Measurements from ENCODE around the gene EI24.
"Not testable (repeated sequence)": the region's sequence is repeated elsewhere in the genome, so short reads cannot be mapped to it uniquely, and the experiment has no call there.

Gene EI24

DNA sequence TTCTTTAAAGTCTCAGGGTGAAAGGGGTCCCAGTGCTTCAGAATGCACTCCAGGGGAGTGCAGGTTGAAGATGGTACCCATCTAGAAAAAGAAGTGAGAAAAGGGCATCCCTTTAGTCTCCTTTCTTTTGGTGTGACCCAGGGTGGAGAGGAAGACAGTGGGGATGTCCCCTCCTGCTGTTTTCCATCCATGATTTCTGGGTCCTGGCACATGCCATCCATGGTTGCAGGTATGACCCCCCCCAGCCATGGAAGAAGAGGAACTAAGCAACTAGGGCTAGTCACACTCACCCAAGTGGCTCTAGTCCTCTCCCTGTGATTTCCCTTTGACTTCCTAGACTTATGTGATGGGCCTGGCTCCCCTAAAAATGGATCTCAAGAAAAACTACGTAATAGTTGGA, 15.9 kb upstream of the EI24 start:
- Histone ChIP-seq H3K4me3 (ENCODE audit: extremely low read depth, insufficient read depth, low read length, poor library complexity, severe bottlenecking) (no peak overlapping the region), H3K4me1 (ENCODE audit: control insufficient read depth, insufficient read depth, low read length, poor library complexity, severe bottlenecking) (no peaks in the 10 kb centered on the region), H3K27ac (ENCODE audit: low read depth, low read length, severe bottlenecking) (no peak overlapping the region), H3K9me3 (ENCODE audit: control insufficient read depth, low read length) (peaks cover 30% of the 10 kb centered on the region), H3K36me3 (ENCODE audit: control insufficient read depth, insufficient read depth, low read length) (no peaks in the 10 kb centered on the region)
- 100% methylated on average over 1 of the region's 1 CpG; no CpG with 5 or more reads in 1 of the 2 experiments for WGBS, 2 experiments (ENCODE audit: insufficient coverage in 2 of 2)

DNA sequence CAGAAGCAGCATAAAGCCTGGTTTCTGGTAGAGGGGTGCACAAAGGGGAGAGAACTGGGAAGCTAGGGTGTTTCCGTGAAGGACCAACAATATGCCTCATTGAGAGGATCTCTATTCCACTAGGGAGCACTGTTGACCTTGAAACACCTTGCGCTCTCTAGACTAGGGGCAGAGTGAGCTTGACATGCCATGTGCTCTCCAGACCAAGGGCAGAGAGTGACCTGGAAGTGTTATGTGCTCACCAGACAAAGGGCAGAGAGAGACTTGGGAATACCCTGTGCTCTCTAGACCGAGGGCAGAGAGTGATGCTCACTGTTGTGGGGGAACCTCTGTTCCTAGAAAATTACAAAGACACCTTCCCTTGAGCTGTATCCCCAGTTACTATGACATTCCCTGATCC, 15.2 kb upstream of the EI24 start:
- 88 to 94% methylated on average over 2 to 3 of the region's 3 CpGs for WGBS, 2 experiments (ENCODE audit: insufficient coverage in 2 of 2)
- Histone ChIP-seq H3K9me3 (ENCODE audit: control insufficient read depth, low read length) (peaks cover 30% of the 10 kb centered on the region), H3K4me1 (ENCODE audit: control insufficient read depth, insufficient read depth, low read length, poor library complexity, severe bottlenecking) (no peaks in the 10 kb centered on the region), H3K27ac (ENCODE audit: low read depth, low read length, severe bottlenecking) (no peak overlapping the region), H3K36me3 (ENCODE audit: control insufficient read depth, insufficient read depth, low read length) (no peaks in the 10 kb centered on the region), H3K4me3 (ENCODE audit: extremely low read depth, insufficient read depth, low read length, poor library complexity, severe bottlenecking) (no peak overlapping the region)

DNA sequence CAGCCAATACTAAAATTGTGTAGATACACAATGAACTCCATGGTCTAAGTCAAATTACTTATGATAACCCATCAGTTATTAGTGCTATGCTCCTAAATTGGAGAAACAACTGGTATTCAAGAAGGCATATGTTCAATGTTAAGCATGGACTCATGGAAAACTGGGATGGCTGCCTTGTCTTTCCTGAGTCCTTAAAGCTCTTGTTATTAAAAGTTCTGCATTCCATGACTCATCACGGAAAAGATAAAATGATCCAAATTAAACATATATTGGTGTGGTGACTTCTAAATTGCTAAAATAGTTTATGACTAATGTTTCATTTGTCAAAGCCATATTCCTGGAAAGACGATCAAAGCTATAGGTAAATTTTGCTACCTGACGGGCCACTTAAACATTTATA, 9.4 kb upstream of the EI24 start:
- Histone ChIP-seq H3K9me3 (ENCODE audit: control insufficient read depth, low read length) (peaks cover 5% of the 10 kb centered on the region), H3K27ac (ENCODE audit: low read depth, low read length, severe bottlenecking) (no peak overlapping the region), H3K4me3 (ENCODE audit: extremely low read depth, insufficient read depth, low read length, poor library complexity, severe bottlenecking) (no peak overlapping the region), H3K36me3 (ENCODE audit: control insufficient read depth, insufficient read depth, low read length) (no peaks in the 10 kb centered on the region), H3K4me1 (ENCODE audit: control insufficient read depth, insufficient read depth, low read length, poor library complexity, severe bottlenecking) (no peaks in the 10 kb centered on the region)
- WGBS, 2 experiments (ENCODE audit: insufficient coverage in 2 of 2) = 80% methylated on average over 2 of the region's 3 CpGs; no CpG with 5 or more reads in 1 of the 2 experiments

DNA sequence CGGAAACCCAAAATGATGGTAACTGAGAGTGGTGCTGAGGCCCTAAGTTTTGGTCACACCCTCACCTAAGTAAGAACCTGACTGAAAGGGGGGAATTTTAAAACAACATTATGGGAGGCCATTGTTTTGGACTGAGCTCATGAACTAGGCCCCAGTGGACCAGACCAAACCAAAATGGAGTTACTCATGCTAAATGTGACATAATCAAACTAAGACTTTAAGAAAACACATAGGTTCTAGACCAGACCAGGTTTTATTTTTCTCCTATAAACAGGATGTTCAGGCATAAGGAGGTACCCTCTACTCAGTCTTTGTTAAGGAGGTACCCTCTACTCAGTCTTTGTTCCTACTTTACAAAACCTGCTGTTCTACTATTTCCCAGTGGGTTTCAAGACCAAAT, 7.4 kb upstream of the EI24 start:
- Histone ChIP-seq H3K4me3 (ENCODE audit: extremely low read depth, insufficient read depth, low read length, poor library complexity, severe bottlenecking) (no peak overlapping the region), H3K4me1 (ENCODE audit: control insufficient read depth, insufficient read depth, low read length, poor library complexity, severe bottlenecking) (no peaks in the 10 kb centered on the region), H3K36me3 (ENCODE audit: control insufficient read depth, insufficient read depth, low read length) (no peaks in the 10 kb centered on the region), H3K27ac (ENCODE audit: low read depth, low read length, severe bottlenecking) (no peak overlapping the region), H3K9me3 (ENCODE audit: control insufficient read depth, low read length) (no peaks in the 10 kb centered on the region)
- 100% methylated on average over 1 of the region's 1 CpG; no CpG with 5 or more reads in 1 of the 2 experiments for WGBS, 2 experiments (ENCODE audit: insufficient coverage in 2 of 2)

DNA sequence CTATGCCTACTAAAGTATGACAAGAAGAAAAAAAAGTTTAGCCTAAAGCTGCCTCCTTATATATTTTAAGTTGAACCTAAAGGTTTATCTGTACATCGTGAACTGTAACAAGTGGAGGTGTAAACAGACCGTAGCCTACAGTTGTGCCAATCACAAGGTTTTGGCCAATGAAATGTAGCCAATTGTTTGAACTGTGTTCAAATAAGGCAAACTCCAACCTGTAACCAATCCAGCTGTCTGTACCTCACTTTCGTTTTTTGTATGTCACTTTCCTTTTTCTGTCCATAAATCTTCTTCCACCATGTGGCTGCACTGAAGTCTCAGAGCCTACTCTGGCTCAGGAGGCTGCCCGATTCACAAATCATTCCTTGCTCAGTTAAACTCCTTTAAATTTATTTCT, 6.8 kb upstream of the EI24 start:
- 89 to 96% methylated on average over 4 of the region's 4 CpGs for WGBS, 2 experiments (ENCODE audit: insufficient coverage in 2 of 2)
- H3K4me3 ChIP-seq (ENCODE audit: extremely low read depth, insufficient read depth, low read length, poor library complexity, severe bottlenecking) = no peak overlapping the region
- no peaks in the 10 kb centered on the region for H3K4me1 ChIP-seq (ENCODE audit: control insufficient read depth, insufficient read depth, low read length, poor library complexity, severe bottlenecking)
- H3K9me3 ChIP-seq (ENCODE audit: control insufficient read depth, low read length) = no peaks in the 10 kb centered on the region
- H3K36me3 ChIP-seq (ENCODE audit: control insufficient read depth, insufficient read depth, low read length) = no peaks in the 10 kb centered on the region
- H3K27ac ChIP-seq (ENCODE audit: low read depth, low read length, severe bottlenecking) = no peak overlapping the region

DNA sequence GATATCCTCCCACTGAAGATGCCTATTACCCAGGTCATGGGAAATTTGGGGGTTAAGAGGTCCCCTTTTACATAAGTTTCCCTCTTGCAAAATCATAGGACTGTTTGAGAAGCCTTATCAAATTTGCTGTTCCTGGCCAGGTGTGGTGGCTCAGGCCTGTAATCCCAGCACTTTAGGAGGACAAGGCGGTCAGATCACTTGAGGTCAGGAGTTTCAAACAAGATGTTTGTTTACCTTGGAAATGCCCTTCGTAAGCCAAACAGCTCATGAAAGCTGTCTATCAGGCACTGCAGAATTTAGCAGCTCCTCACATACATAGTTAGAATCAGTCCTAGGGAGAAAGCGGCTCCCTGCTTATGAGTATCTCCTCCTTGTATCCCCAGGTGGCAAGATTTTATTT, 4.9 kb upstream of the EI24 start:
- H3K4me1 ChIP-seq (ENCODE audit: control insufficient read depth, insufficient read depth, low read length, poor library complexity, severe bottlenecking) = no peaks in the 10 kb centered on the region
- no peaks in the 10 kb centered on the region for H3K9me3 ChIP-seq (ENCODE audit: control insufficient read depth, low read length)
- H3K4me3 ChIP-seq (ENCODE audit: extremely low read depth, insufficient read depth, low read length, poor library complexity, severe bottlenecking) = no peak overlapping the region
- H3K27ac ChIP-seq (ENCODE audit: low read depth, low read length, severe bottlenecking) = no peak overlapping the region
- WGBS, 2 experiments (ENCODE audit: insufficient coverage in 2 of 2) = 89 to 92% methylated on average over 1 to 3 of the region's 3 CpGs
- H3K36me3 ChIP-seq (ENCODE audit: control insufficient read depth, insufficient read depth, low read length) = no peaks in the 10 kb centered on the region

DNA sequence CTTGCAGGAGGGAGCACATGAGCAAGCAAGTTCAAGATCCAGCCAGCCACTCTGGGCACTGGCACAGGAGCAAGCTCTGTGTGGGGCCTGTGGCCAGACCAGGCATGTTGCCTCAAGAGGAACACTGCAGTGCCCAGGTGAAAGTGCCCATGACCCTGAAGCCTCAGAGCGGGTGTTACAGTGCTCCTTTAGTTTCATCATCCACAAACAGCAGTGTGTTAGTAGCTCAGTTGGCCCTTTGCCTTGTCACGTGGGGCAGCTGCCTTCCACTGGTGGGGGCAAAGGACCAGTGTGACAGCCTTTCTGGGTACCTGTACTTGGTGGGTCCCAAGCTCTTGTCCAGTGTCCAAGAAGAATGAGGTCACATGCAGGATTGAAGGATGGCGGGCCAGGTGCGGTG, 3.0 kb upstream of the EI24 start:
- no peak overlapping the region for H3K4me3 ChIP-seq (ENCODE audit: extremely low read depth, insufficient read depth, low read length, poor library complexity, severe bottlenecking)
- WGBS, 2 experiments (ENCODE audit: insufficient coverage in 2 of 2) = 91 to 97% methylated on average over 4 of the region's 4 CpGs
- H3K27ac ChIP-seq (ENCODE audit: low read depth, low read length, severe bottlenecking) = no peak overlapping the region
- H3K9me3 ChIP-seq (ENCODE audit: control insufficient read depth, low read length) = no peaks in the 10 kb centered on the region
- H3K36me3 ChIP-seq (ENCODE audit: control insufficient read depth, insufficient read depth, low read length) = no peaks in the 10 kb centered on the region
- no peaks in the 10 kb centered on the region for H3K4me1 ChIP-seq (ENCODE audit: control insufficient read depth, insufficient read depth, low read length, poor library complexity, severe bottlenecking)

DNA sequence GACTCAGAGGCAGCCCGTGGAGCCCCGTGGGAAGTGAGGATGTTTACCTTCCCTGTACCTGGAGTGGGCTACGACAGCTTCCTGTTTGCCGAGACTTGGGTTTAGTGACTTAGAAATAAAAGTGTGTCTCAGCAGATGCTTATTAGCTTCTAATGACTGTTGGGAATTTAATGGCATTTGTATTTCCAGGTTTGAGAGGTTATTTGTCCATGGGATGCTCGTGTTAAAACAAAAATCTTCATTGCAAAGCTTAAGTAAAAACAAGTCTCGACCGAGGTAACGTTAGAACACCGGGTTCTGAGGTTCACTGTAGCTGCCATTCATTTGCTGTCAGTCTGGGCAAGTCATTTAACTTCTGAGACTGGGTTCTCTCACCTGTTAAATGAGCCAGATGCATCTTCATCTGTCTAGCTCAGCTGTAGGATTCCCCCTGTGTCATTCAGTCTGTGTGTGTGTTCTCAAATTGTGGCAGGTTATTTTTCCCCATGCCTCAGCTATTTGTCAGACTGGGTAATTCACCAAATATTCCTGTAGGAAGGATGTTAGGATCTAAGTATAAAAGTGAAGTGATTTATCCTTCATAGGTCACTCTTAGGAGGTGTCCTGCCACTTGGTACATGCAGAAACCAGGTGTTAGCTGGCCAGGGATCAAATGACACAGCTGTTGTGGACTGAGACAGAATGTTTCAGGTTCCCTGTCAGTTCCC, 791 bp downstream of the EI24 start:
- no peaks in the 10 kb centered on the region for H3K9me3 ChIP-seq (ENCODE audit: control insufficient read depth, low read length)
- peaks cover 32% of the 10 kb centered on the region for H3K36me3 ChIP-seq (ENCODE audit: control insufficient read depth, insufficient read depth, low read length)
- no peaks in the 10 kb centered on the region for H3K4me1 ChIP-seq (ENCODE audit: control insufficient read depth, insufficient read depth, low read length, poor library complexity, severe bottlenecking)
- 9 to 11% methylated on average over 7 to 9 of the region's 9 CpGs for WGBS, 2 experiments (ENCODE audit: insufficient coverage in 2 of 2)
- H3K27ac ChIP-seq (ENCODE audit: low read depth, low read length, severe bottlenecking) = no peak overlapping the region
- H3K4me3 ChIP-seq (ENCODE audit: extremely low read depth, insufficient read depth, low read length, poor library complexity, severe bottlenecking) = peak overlapping the region; percentile 76

DNA sequence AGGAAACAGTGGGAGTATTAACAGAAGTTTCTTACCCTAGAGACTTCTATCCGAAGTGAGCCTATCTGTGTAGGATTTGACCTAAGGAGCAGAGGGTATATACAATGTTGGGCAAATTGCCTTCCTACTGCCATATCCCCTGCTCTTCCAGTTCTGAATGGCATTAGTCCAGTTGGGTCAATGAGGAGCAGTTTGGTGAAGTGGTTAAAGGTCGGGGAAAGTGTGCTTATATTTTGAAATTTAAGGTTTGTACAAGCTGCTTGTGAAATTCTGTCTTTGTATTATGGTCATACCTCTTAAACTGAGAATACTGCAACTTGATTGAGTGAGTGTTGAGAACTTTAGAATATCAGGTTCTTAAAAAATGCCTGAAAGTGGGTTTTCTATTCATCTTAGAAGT, 1.7 kb downstream of the EI24 start:
- H3K27ac ChIP-seq (ENCODE audit: low read depth, low read length, severe bottlenecking) = no peak overlapping the region
- WGBS, 2 experiments (ENCODE audit: insufficient coverage in 2 of 2) = 72 to 94% methylated on average over 2 of the region's 2 CpGs
- H3K4me1 ChIP-seq (ENCODE audit: control insufficient read depth, insufficient read depth, low read length, poor library complexity, severe bottlenecking) = no peaks in the 10 kb centered on the region
- H3K9me3 ChIP-seq (ENCODE audit: control insufficient read depth, low read length) = no peaks in the 10 kb centered on the region
- peaks cover 41% of the 10 kb centered on the region for H3K36me3 ChIP-seq (ENCODE audit: control insufficient read depth, insufficient read depth, low read length)
- no peak overlapping the region for H3K4me3 ChIP-seq (ENCODE audit: extremely low read depth, insufficient read depth, low read length, poor library complexity, severe bottlenecking)

DNA sequence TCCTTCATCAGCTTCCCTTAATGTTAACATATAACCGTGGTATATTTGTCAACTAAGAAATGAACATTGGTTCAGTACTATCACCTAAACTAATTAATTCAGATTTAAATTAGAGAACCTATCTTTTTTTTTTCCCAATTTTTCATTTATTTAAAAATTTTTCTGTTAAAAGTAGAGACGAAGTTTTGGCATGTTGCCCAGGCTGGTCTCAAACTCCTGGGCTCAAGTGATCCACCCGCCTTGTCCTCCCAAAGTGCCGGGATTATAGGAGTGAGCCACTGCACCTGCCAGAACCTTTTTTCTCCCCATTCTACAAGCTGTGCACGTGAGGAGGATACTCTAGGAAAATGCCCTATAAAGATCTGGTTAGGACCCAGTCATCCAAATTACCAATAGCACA, 3.6 kb downstream of the EI24 start:
- WGBS, 2 experiments (ENCODE audit: insufficient coverage in 2 of 2) = 97 to 100% methylated on average over 3 of the region's 5 CpGs
- H3K27ac ChIP-seq (ENCODE audit: low read depth, low read length, severe bottlenecking) = no peak overlapping the region
- H3K36me3 ChIP-seq (ENCODE audit: control insufficient read depth, insufficient read depth, low read length) = peaks cover 61% of the 10 kb centered on the region
- no peaks in the 10 kb centered on the region for H3K9me3 ChIP-seq (ENCODE audit: control insufficient read depth, low read length)
- no peaks in the 10 kb centered on the region for H3K4me1 ChIP-seq (ENCODE audit: control insufficient read depth, insufficient read depth, low read length, poor library complexity, severe bottlenecking)
- H3K4me3 ChIP-seq (ENCODE audit: extremely low read depth, insufficient read depth, low read length, poor library complexity, severe bottlenecking) = no peak overlapping the region

DNA sequence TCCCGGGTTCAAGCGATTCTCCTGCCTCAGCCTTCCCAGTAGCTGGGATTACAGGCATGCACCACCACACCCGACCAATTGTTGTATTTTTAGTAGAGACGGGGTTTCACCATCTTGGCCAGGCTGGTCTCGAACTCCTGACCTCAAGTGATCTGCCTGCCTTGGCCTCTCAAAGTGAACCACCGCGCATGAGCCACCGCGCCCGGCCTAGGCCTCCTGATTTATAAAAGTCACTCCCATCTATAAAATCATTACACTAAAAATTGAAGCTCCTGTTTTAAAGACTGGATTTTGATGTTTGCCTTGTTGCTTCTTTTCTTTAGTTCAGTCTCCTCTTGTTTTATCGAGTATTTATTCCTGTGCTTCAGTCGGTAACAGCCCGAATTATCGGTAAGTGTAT, 7.9 kb downstream of the EI24 start:
- not testable (repeated sequence) for H3K4me3 ChIP-seq (ENCODE audit: extremely low read depth, insufficient read depth, low read length, poor library complexity, severe bottlenecking); H3K9me3 ChIP-seq (ENCODE audit: control insufficient read depth, low read length); H3K27ac ChIP-seq (ENCODE audit: low read depth, low read length, severe bottlenecking); H3K4me1 ChIP-seq (ENCODE audit: control insufficient read depth, insufficient read depth, low read length, poor library complexity, severe bottlenecking)
- 97 to 100% methylated on average over 5 to 11 of the region's 14 CpGs for WGBS, 2 experiments (ENCODE audit: insufficient coverage in 2 of 2)
- peaks cover 98% of the 10 kb centered on the region for H3K36me3 ChIP-seq (ENCODE audit: control insufficient read depth, insufficient read depth, low read length)

All from mesodermal cell (in vitro differentiated cells).